Stimulated activated naive CD8-positive, alpha-beta T cell treated with anti-CD3 and anti-CD28 coated beads, Interleukin-15, amount 100 ng/mL, for 72 hours (primary cell): ENCODE data around the gene ARHGAP15.

Experiments used
- ATAC-seq: fragments of 150-1000 bp; cut with Tn5 transposase; 2 replicates; pipeline ENCODE4 v1.10.0; 2021; ENCODE audit warnings: mild to moderate bottlenecking, moderate library complexity
- DNase-seq, 2 donors: peaks; one replicate each; pipeline ENCODE4 v3.0.0; 2021 to 2022
- H3K27ac Mint-ChIP-seq, 2 donors: one replicate each; pipeline ENCODE4 v1.8.0; 2022; ENCODE audit warnings: mild to moderate bottlenecking in 2 of 2, mixed read lengths in 2 of 2, moderate library complexity in 2 of 2
- H3K27me3 Mint-ChIP-seq: one replicate; pipeline ENCODE4 v1.8.0; 2022; ENCODE audit warnings: mixed read lengths
- H3K4me1 Mint-ChIP-seq: one replicate; pipeline ENCODE4 v1.8.0; 2022; ENCODE audit warnings: mild to moderate bottlenecking, mixed read lengths
- H3K4me3 Mint-ChIP-seq, 2 donors: one replicate each; pipeline ENCODE4 v1.8.0; 2022; ENCODE audit warnings: mild to moderate bottlenecking in 2 of 2, mixed read lengths in 2 of 2, moderate library complexity in 1 of 2
- H3K9me3 Mint-ChIP-seq, 2 donors: one replicate each; pipeline ENCODE4 v1.8.0; 2022; ENCODE audit warnings: mixed read lengths in 2 of 2

The ARHGAP15 gene

GRCh38 chr2:143690235-143690634 is 561.0 kb downstream of the ARHGAP15 start:
- H3K9me3 Mint-ChIP-seq = peaks cover 0 to 6% of the 10 kb centered on the region in 2 donors
- no peak for DNase-seq
- H3K27ac Mint-ChIP-seq = peak overlapping the region in 1 of 2 donors; percentile 68
- no peaks in the 10 kb centered on the region for H3K27me3 Mint-ChIP-seq
- no peak overlapping the region for H3K4me3 Mint-ChIP-seq
- peak; percentile 52 for ATAC-seq
- H3K4me1 Mint-ChIP-seq = peaks cover 13% of the 10 kb centered on the region

DNA sequence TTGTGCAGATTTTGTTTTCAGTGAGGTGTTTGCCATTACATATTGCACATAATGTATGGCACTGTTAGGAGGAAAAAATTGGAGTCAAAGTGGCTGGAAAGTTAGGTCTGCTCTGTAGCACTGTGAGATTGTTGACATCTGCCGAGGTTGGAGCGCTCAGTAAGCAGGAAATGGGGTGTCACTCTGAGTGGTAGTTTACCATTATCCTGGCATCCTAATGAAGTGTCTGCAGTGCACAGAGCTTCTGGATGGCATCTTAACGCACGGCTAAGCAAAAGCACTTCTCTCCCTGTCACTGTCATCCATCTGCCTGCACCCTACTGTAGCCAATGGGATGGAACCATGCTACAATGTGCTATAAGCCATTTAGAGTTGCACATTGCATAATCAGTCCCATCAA is 561.9 kb downstream of the ARHGAP15 start:
- DNase-seq (no peak), ATAC-seq (no peak)
- Mint-ChIP-seq H3K27ac (no peak overlapping the region), H3K4me3 (no peak overlapping the region), H3K27me3 (no peaks in the 10 kb centered on the region), H3K4me1 (peaks cover 13% of the 10 kb centered on the region), H3K9me3 (peaks cover 0 to 10% of the 10 kb centered on the region in 2 donors)

GRCh38 chr2:143692162-143692561 is 562.9 kb downstream of the ARHGAP15 start:
- DNase-seq (no peak), ATAC-seq (no peak)
- Mint-ChIP-seq H3K27ac (no peak overlapping the region), H3K9me3 (peaks cover 0 to 10% of the 10 kb centered on the region in 2 donors), H3K27me3 (no peaks in the 10 kb centered on the region), H3K4me3 (no peak overlapping the region), H3K4me1 (peaks cover 5% of the 10 kb centered on the region)

GRCh38 chr2:143692967-143693366 is 563.7 kb downstream of the ARHGAP15 start:
- H3K27ac Mint-ChIP-seq = no peak overlapping the region
- ATAC-seq (no peak), DNase-seq (no peak)
- peaks cover 5% of the 10 kb centered on the region for H3K4me1 Mint-ChIP-seq
- H3K4me3 Mint-ChIP-seq = no peak overlapping the region
- no peaks in the 10 kb centered on the region for H3K27me3 Mint-ChIP-seq
- H3K9me3 Mint-ChIP-seq = peaks cover 0 to 10% of the 10 kb centered on the region in 2 donors

GRCh38 chr2:143694335-143694734 is 565.1 kb downstream of the ARHGAP15 start:
- no peak for ATAC-seq
- no peaks in the 10 kb centered on the region for H3K27me3 Mint-ChIP-seq
- no peak for DNase-seq
- H3K4me1 Mint-ChIP-seq = peaks cover 7% of the 10 kb centered on the region
- H3K9me3 Mint-ChIP-seq = peaks cover 0 to 10% of the 10 kb centered on the region in 2 donors
- no peak overlapping the region for H3K4me3 Mint-ChIP-seq
- H3K27ac Mint-ChIP-seq = no peak overlapping the region

- H3K27me3 Mint-ChIP-seq = no peaks in the 10 kb centered on the region
- ATAC-seq (no peak), DNase-seq (no peak)
- no peak overlapping the region for H3K27ac Mint-ChIP-seq
- H3K4me3 Mint-ChIP-seq = no peak overlapping the region
- peaks cover 0 to 7% of the 10 kb centered on the region in 2 donors for H3K9me3 Mint-ChIP-seq
- peaks cover 15% of the 10 kb centered on the region for H3K4me1 Mint-ChIP-seq
Measured at GRCh38 chr2:143696651-143697050, 567.4 kb downstream of the ARHGAP15 start.

DNA sequence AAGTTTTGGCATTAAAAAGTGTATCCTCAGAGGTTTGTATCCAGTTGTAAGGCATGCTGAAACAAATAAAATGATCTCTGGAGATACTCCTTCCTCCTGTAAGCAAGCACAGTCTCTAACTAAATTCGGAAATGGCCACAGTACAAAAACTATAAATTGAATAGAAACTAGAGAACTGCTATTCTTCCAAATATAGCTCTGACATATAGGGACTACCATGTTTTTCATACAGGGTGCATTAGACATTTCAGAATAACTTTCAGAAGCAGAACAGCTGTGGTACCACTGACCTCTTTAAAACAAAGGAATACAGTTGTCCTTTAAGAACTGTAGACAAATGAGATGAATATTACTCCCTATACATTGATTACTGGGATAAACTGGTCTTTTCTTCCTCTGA is 568.5 kb downstream of the ARHGAP15 start:
- H3K9me3 Mint-ChIP-seq = peaks cover 0 to 6% of the 10 kb centered on the region in 2 donors
- DNase-seq (no peak), ATAC-seq (no peak)
- no peak overlapping the region for H3K4me3 Mint-ChIP-seq
- H3K4me1 Mint-ChIP-seq = peaks cover 15% of the 10 kb centered on the region
- no peaks in the 10 kb centered on the region for H3K27me3 Mint-ChIP-seq
- no peak overlapping the region for H3K27ac Mint-ChIP-seq

DNA sequence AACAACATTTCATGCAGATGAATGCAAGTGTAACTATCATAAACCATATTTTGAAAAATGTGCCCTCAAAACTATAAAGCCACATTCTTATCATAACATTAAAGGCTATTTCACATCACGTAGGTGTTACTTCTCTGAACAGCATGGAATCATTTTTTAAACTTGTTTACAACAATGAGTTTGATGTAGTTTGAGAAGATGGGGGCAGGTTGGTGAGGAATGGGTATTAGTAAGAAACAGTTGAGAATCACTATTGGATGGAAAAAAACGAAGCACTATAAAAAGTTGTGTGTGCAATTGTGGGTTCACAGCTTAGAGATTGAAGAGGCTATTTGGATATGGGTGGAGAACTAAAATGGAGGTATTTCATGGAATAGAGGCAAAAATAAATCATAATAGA is 569.1 kb downstream of the ARHGAP15 start:
- H3K9me3 Mint-ChIP-seq = peaks cover 0 to 8% of the 10 kb centered on the region in 2 donors
- peak; percentile 34 for ATAC-seq
- DNase-seq = no peak
- peak overlapping the region in 1 of 2 donors; percentile 87 for H3K27ac Mint-ChIP-seq
- peak overlapping the region in 1 of 2 donors; percentile 8 for H3K4me3 Mint-ChIP-seq
- H3K27me3 Mint-ChIP-seq = no peaks in the 10 kb centered on the region
- peaks cover 15% of the 10 kb centered on the region for H3K4me1 Mint-ChIP-seq

DNA sequence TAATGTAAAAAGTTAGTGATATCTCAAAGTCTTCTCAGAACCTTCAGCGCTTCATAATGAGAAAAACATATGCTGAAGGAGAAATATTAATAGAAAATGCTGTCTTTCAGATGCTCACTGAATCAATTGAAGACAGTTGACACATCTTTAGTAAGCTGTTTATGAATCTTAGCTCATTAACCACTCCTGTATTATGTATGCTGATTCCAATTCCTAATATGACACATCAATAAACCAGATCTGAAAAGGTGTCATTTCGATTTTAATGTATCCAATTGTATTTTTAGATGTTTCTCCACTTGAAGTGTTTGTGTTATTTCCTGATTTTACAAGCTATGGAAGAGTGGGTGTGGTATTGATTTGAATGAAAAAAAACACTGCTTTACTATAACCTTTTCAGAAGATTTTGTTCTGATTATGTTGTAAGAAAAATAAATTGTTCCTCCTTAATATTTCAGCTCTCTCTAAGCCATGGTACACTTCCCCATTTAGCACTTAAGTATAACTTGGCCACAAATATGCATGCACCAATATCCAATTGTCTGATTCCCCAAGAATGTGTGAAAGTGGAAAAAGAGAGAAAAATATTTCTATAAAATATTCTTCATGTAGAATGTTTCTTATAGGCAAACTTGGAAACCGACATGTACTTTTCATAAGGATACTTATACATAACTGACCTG is 569.8 kb downstream of the ARHGAP15 start:
- Mint-ChIP-seq H3K9me3 (peaks cover 0 to 8% of the 10 kb centered on the region in 2 donors), H3K4me1 (peaks cover 15% of the 10 kb centered on the region), H3K27ac (no peak overlapping the region), H3K27me3 (no peaks in the 10 kb centered on the region), H3K4me3 (peak overlapping the region in 1 of 2 donors; percentile 8)
- DNase-seq = no peak
- ATAC-seq = peak; percentile 89

DNA sequence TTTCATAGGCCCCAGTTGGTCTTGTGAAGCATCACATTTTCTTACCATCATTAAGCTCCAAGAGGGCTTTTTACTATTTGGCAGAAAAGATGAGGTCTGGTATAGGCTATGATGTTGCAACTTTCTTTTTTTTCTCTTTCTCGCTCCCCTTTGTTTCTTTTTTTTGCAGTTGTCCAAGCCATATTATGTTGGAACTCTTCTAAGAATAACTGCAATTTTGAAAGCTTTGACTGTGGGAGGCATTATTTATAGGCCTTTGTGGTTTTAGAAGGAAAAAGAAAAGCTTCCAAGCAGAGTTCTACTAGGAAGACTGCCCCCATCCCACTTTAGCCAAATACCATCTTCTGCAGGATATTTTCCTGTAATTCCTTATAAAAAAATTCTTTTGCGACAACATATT is 571.6 kb downstream of the ARHGAP15 start:
- ATAC-seq (no peak), DNase-seq (no peak)
- Mint-ChIP-seq H3K27me3 (no peaks in the 10 kb centered on the region), H3K9me3 (peaks cover 0 to 6% of the 10 kb centered on the region in 2 donors), H3K4me3 (no peak overlapping the region), H3K27ac (no peak overlapping the region), H3K4me1 (peaks cover 15% of the 10 kb centered on the region)

- ATAC-seq (no peak), DNase-seq (no peak)
- Mint-ChIP-seq H3K27me3 (no peaks in the 10 kb centered on the region), H3K4me1 (peaks cover 15% of the 10 kb centered on the region), H3K27ac (no peak overlapping the region), H3K9me3 (peaks cover 2 to 5% of the 10 kb centered on the region in 2 donors), H3K4me3 (no peak overlapping the region)
Measured at GRCh38 chr2:143701785-143702184, 572.6 kb downstream of the ARHGAP15 start.

DNA sequence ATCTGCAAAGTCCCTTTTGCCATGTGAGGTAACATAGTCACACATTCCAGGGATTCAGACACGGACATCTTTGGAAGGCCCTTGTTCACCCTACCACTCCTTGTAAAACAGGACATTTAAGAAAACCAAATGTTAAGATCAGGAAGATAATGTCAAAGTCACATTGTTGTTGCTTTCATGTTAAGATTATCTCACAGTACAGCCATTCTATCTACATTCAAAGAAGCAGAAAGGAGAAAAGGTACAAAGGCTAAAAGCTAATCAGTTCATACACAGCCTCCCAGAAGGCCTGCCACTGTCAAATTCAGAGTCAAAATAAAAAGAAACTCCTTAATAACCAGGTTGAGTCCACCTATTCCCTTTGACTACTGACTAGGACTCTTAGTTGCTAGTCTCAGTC is 573.7 kb downstream of the ARHGAP15 start:
- H3K4me1 Mint-ChIP-seq = peaks cover 15% of the 10 kb centered on the region
- ATAC-seq = no peak

DNA sequence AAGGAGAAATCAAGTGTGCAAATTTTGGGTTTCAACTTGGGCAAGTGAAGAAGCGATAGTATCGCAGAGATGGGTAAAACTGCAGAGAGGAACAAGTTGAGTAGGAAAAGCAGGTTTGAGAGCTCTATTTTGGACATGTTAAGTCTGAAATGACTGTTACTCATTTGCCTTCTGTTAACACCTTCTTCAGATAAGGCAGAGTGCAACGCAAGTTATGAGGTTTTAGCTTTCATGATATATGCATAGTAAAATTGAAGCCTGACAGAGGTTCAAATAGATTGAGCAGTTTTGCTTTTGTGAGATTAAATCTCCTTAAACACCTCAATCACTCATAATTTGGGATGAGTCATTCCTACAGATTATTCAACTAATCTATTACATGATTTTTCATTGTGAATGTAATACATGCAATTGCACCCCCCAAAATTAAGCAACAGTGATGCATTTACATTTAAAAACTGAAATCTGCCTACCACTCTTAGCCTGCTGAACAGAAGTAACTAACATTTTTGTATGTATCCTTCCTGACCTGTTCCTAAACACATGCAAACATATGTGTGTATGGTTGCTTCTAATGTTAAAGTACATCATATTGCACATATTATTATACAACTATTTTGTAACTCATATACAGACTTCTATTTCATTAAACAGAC is 575.4 kb downstream of the ARHGAP15 start:
- H3K27ac Mint-ChIP-seq = peak overlapping the region in 1 of 2 donors; percentile 17
- H3K4me1 Mint-ChIP-seq = peaks cover 8% of the 10 kb centered on the region
- DNase-seq (no peak), ATAC-seq (peak; percentile 87)
- peak overlapping the region in 1 of 2 donors; percentile 9 for H3K4me3 Mint-ChIP-seq
- H3K27me3 Mint-ChIP-seq = no peaks in the 10 kb centered on the region
- peaks cover 9 to 15% of the 10 kb centered on the region in 2 donors for H3K9me3 Mint-ChIP-seq

More for the DNA sequence above, 573.7 kb downstream of the ARHGAP15 start:
- peak overlapping the region in 1 of 2 donors; percentile 37 for H3K27ac Mint-ChIP-seq
- H3K27me3 Mint-ChIP-seq = no peaks in the 10 kb centered on the region
- no peak for DNase-seq
- H3K9me3 Mint-ChIP-seq = peaks cover 8 to 9% of the 10 kb centered on the region in 2 donors
- no peak overlapping the region for H3K4me3 Mint-ChIP-seq

DNA sequence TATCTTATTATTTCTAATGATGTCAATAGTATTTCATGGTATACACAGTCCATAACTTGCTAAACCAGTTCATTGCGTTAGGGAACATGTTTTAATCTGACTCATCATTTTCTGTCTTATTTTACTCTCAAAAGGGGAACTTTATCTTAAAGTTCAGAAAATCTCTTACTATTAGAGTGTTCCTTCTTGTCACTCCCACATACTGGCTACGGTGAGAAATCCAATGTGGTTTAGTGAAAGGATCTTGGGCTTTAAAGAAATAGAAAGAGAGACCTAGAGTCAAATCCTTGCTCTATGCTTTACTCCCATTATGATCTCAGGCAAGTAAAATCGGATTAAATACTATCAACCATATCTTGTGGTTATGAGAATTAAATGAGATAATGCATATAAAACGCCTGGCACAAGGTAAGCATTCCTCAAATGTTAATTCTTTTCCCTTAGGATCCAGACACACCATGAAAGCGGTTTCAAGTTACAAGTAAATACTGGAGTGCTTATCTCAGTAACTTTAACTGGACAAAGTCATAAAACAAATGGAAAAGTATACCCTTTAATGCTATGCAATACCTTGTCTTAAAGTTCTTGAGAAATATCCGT is 576.0 kb downstream of the ARHGAP15 start:
- Mint-ChIP-seq H3K27ac (peak overlapping the region in 1 of 2 donors; percentile 17), H3K4me1 (peaks cover 5% of the 10 kb centered on the region), H3K4me3 (no peak overlapping the region), H3K27me3 (no peaks in the 10 kb centered on the region), H3K9me3 (peaks cover 15 to 21% of the 10 kb centered on the region in 2 donors)
- ATAC-seq = no peak
- DNase-seq = no peak

DNA sequence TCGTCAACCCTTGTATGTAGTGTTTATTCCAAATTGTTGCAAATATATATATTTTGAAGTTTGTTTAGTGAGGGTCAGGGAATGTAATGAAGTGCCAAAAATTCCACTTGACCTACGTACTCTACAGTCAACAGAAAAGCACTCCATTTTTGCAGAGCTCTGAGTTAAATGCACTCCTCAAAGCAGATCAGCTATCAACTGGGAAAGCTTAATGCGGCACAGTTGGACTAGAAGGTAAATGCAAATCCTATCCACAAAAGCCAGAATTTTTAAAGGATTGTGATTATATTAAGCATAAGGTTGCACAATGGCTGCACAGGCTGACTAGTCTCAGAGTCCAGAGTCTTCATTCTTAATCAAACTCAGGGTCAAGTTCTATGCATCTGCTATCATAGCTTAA is 577.1 kb downstream of the ARHGAP15 start:
- Mint-ChIP-seq H3K27me3 (no peaks in the 10 kb centered on the region), H3K4me1 (no peaks in the 10 kb centered on the region), H3K9me3 (peaks cover 21 to 30% of the 10 kb centered on the region in 2 donors), H3K4me3 (no peak overlapping the region), H3K27ac (no peak overlapping the region)
- DNase-seq = no peak
- no peak for ATAC-seq

DNA sequence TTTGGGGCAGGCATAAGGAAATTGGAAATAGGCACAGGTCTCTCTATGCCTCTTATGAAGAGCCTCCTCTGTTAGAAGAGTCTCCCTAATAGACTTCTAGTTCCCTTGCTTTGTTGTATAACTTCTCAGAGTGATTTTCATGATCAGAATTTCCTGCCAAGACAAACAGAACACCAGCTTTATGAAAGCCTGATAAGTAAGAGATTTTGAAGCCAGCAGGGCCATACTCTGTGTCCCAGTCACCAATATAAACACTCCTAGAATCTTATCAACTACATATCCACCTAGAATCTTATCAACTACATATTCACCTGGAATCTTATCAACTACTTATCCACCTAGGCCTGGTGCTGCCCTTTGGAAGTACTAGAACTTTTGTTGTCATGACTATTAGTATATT is 579.5 kb downstream of the ARHGAP15 start:
- no peak for ATAC-seq

More for the DNA sequence above, 579.5 kb downstream of the ARHGAP15 start:
- peaks cover 36 to 50% of the 10 kb centered on the region in 2 donors for H3K9me3 Mint-ChIP-seq
- H3K4me1 Mint-ChIP-seq = no peaks in the 10 kb centered on the region
- no peak overlapping the region for H3K27ac Mint-ChIP-seq
- no peak overlapping the region for H3K4me3 Mint-ChIP-seq
- H3K27me3 Mint-ChIP-seq = no peaks in the 10 kb centered on the region
- DNase-seq = no peak
